Measurements from ENCODE around the gene NTNG2.

The NTNG2 gene

GRCh38 chr9:132201139-132201538 lies 39.3 kb downstream of the NTNG2 start:
- H3K36me3 Mint-ChIP-seq (ENCODE audit: insufficient read depth): peaks cover 3% of the 10 kb centered on the region
- DNase-seq (ENCODE audit: low spot score in 2 of 2) (no peak), ATAC-seq (replicated peaks; ENCODE audit: extremely low read depth, poor library complexity, severe bottlenecking) (no peak)
- no peaks in the 10 kb centered on the region for H3K9me3 Mint-ChIP-seq
- H3K27me3 Mint-ChIP-seq: peaks cover 20% of the 10 kb centered on the region
- no peak overlapping the region for H3K4me3 Mint-ChIP-seq
- H3K27ac Mint-ChIP-seq (ENCODE audit: low read depth): no peak overlapping the region
- no peaks in the 10 kb centered on the region for H3K4me1 Mint-ChIP-seq

GRCh38 chr9:132201780-132202703 lies 40.2 kb downstream of the NTNG2 start:
- Mint-ChIP-seq H3K27me3 (peaks cover 20% of the 10 kb centered on the region), H3K27ac (ENCODE audit: low read depth) (no peak overlapping the region), H3K4me3 (no peak overlapping the region), H3K4me1 (no peaks in the 10 kb centered on the region), H3K36me3 (ENCODE audit: insufficient read depth) (no peaks in the 10 kb centered on the region), H3K9me3 (no peaks in the 10 kb centered on the region)
- no peak for DNase-seq (ENCODE audit: low spot score in 2 of 2)
- no peak for ATAC-seq (replicated peaks; ENCODE audit: extremely low read depth, poor library complexity, severe bottlenecking)

- Mint-ChIP-seq H3K9me3 (no peaks in the 10 kb centered on the region), H3K27ac (ENCODE audit: low read depth) (no peak overlapping the region), H3K4me3 (no peak overlapping the region), H3K4me1 (peaks cover 6% of the 10 kb centered on the region), H3K36me3 (ENCODE audit: insufficient read depth) (peaks cover 1% of the 10 kb centered on the region), H3K27me3 (peaks cover 20% of the 10 kb centered on the region)
- ATAC-seq (replicated peaks; ENCODE audit: extremely low read depth, poor library complexity, severe bottlenecking) (no peak), DNase-seq (ENCODE audit: low spot score in 2 of 2) (no peak)
Observed at GRCh38 chr9:132204883-132205282, 43.0 kb downstream of the NTNG2 start.

DNA sequence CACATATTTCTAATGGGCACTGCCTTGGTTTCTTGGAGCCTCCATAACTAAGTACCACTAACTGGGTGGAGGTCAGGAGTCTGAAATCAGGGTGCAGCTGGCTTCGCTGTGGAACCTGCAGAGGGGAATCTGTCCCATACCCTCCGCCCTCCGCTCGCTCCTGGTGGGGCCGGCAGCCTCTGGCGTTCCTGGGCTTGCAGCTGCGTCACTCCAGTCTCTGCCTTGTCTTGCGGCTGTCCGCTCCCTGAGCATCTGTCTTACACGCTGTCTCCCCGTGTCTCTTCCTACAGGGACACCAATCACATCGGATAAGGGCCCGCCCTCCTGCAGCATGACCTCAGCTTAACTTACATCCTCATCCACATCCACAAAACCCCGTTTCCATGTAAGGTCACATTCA lies 45.4 kb downstream of the NTNG2 start:
- no peak overlapping the region for H3K27ac Mint-ChIP-seq (ENCODE audit: low read depth)
- no peak overlapping the region for H3K4me3 Mint-ChIP-seq
- DNase-seq (ENCODE audit: low spot score in 2 of 2) (no peak), ATAC-seq (replicated peaks; ENCODE audit: extremely low read depth, poor library complexity, severe bottlenecking) (no peak)
- H3K36me3 Mint-ChIP-seq (ENCODE audit: insufficient read depth): peaks cover 1% of the 10 kb centered on the region
- H3K9me3 Mint-ChIP-seq: no peaks in the 10 kb centered on the region
- H3K27me3 Mint-ChIP-seq: peaks cover 13% of the 10 kb centered on the region
- H3K4me1 Mint-ChIP-seq: peaks cover 6% of the 10 kb centered on the region

- ATAC-seq (replicated peaks; ENCODE audit: extremely low read depth, poor library complexity, severe bottlenecking) (no peak), DNase-seq (ENCODE audit: low spot score in 2 of 2) (no peak)
- Mint-ChIP-seq H3K27ac (ENCODE audit: low read depth) (no peak overlapping the region), H3K4me3 (no peak overlapping the region), H3K4me1 (peaks cover 6% of the 10 kb centered on the region), H3K27me3 (peaks cover 5% of the 10 kb centered on the region), H3K36me3 (ENCODE audit: insufficient read depth) (peaks cover 1% of the 10 kb centered on the region), H3K9me3 (no peaks in the 10 kb centered on the region)
Observed at GRCh38 chr9:132207839-132208615, 46.2 kb downstream of the NTNG2 start.

- Mint-ChIP-seq H3K4me1 (peaks cover 6% of the 10 kb centered on the region), H3K36me3 (ENCODE audit: insufficient read depth) (peaks cover 1% of the 10 kb centered on the region), H3K27ac (ENCODE audit: low read depth) (no peak overlapping the region), H3K4me3 (no peak overlapping the region), H3K9me3 (no peaks in the 10 kb centered on the region), H3K27me3 (no peaks in the 10 kb centered on the region)
- DNase-seq (ENCODE audit: low spot score in 2 of 2) (no peak), ATAC-seq (replicated peaks; ENCODE audit: extremely low read depth, poor library complexity, severe bottlenecking) (no peak)
Observed at GRCh38 chr9:132209228-132209627, 47.4 kb downstream of the NTNG2 start.

- Mint-ChIP-seq H3K27me3 (no peaks in the 10 kb centered on the region), H3K9me3 (no peaks in the 10 kb centered on the region), H3K27ac (ENCODE audit: low read depth) (no peak overlapping the region), H3K4me3 (no peak overlapping the region), H3K4me1 (peaks cover 6% of the 10 kb centered on the region), H3K36me3 (ENCODE audit: insufficient read depth) (peaks cover 1% of the 10 kb centered on the region)
- no peak for ATAC-seq (replicated peaks; ENCODE audit: extremely low read depth, poor library complexity, severe bottlenecking)
- DNase-seq (ENCODE audit: low spot score in 2 of 2): no peak
Observed at GRCh38 chr9:132210472-132211145, 48.8 kb downstream of the NTNG2 start.

GRCh38 chr9:132211570-132211969 lies 49.7 kb downstream of the NTNG2 start:
- DNase-seq (ENCODE audit: low spot score in 2 of 2): no peak
- peaks cover 1% of the 10 kb centered on the region for H3K36me3 Mint-ChIP-seq (ENCODE audit: insufficient read depth)
- H3K27ac Mint-ChIP-seq (ENCODE audit: low read depth): no peak overlapping the region
- no peak overlapping the region for H3K4me3 Mint-ChIP-seq
- H3K9me3 Mint-ChIP-seq: no peaks in the 10 kb centered on the region
- ATAC-seq (replicated peaks; ENCODE audit: extremely low read depth, poor library complexity, severe bottlenecking): no peak
- peaks cover 6% of the 10 kb centered on the region for H3K4me1 Mint-ChIP-seq
- H3K27me3 Mint-ChIP-seq: no peaks in the 10 kb centered on the region

GRCh38 chr9:132214027-132214622 lies 52.3 kb downstream of the NTNG2 start:
- Mint-ChIP-seq H3K36me3 (ENCODE audit: insufficient read depth) (peaks cover 1% of the 10 kb centered on the region), H3K4me3 (no peak overlapping the region), H3K9me3 (no peaks in the 10 kb centered on the region), H3K4me1 (peaks cover 1% of the 10 kb centered on the region), H3K27ac (ENCODE audit: low read depth) (no peak overlapping the region), H3K27me3 (no peaks in the 10 kb centered on the region)
- no peak for ATAC-seq (replicated peaks; ENCODE audit: extremely low read depth, poor library complexity, severe bottlenecking)
- DNase-seq (ENCODE audit: low spot score in 2 of 2): no peak

- ATAC-seq (replicated peaks; ENCODE audit: extremely low read depth, poor library complexity, severe bottlenecking) (no peak), DNase-seq (ENCODE audit: low spot score in 2 of 2) (no peak)
- H3K27ac Mint-ChIP-seq (ENCODE audit: low read depth): no peak overlapping the region
- H3K4me3 Mint-ChIP-seq: no peak overlapping the region
- H3K27me3 Mint-ChIP-seq: peaks cover 10% of the 10 kb centered on the region
- no peaks in the 10 kb centered on the region for H3K4me1 Mint-ChIP-seq
- no peaks in the 10 kb centered on the region for H3K9me3 Mint-ChIP-seq
- no peaks in the 10 kb centered on the region for H3K36me3 Mint-ChIP-seq (ENCODE audit: insufficient read depth)
Observed at GRCh38 chr9:132216861-132217619, 55.2 kb downstream of the NTNG2 start.

DNA sequence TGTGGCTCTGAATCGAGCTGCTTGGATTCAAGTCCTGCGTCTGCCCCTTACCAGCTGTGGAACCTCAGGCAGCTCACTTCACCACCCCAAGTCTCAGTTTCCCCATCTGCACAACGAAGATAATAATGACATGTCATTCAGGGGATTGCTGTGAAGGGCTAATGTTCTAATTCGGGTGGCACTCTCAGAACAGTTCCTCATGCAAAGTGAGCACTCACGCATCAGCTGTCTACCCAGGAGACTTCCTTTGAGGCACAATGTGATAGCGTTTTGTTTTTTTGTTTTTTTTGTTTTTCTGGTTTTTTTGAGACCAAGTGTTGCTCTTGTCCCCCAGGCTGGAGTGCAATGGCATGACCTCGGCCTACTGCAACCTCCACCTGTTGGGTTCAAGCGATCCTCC lies 56.4 kb downstream of the NTNG2 start:
- Mint-ChIP-seq H3K27ac (ENCODE audit: low read depth) (no peak overlapping the region), H3K4me3 (no peak overlapping the region)
- ATAC-seq (replicated peaks; ENCODE audit: extremely low read depth, poor library complexity, severe bottlenecking): no peak

DNA sequence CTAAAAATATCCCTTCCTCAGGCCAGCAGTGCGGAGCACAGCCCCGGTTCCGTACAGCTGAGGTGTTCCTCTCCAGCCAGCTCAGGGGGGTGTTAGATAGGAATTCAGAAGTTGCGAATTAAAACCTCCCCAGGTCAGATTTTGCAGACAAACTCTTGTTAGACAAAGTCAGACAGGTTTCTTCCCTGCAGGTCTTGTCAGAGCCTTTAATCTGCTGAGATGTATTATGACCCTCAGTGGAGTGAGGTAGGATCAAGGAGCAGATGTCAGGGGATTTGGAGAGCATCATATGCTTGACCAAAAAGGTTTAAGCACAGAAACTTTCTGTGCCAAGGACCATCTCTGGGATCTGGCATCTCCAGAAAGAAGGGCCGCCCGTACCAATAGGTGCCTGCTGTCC lies 60.1 kb downstream of the NTNG2 start:
- no peak for ATAC-seq (replicated peaks; ENCODE audit: extremely low read depth, poor library complexity, severe bottlenecking)
- Mint-ChIP-seq H3K4me1 (no peaks in the 10 kb centered on the region), H3K27ac (ENCODE audit: low read depth) (no peak overlapping the region), H3K4me3 (no peak overlapping the region), H3K9me3 (no peaks in the 10 kb centered on the region), H3K27me3 (peaks cover 15% of the 10 kb centered on the region), H3K36me3 (ENCODE audit: insufficient read depth) (no peaks in the 10 kb centered on the region)
- DNase-seq (ENCODE audit: low spot score in 2 of 2): no peak

More for the DNA sequence above, 56.4 kb downstream of the NTNG2 start:
- Mint-ChIP-seq H3K36me3 (ENCODE audit: insufficient read depth) (no peaks in the 10 kb centered on the region), H3K27me3 (peaks cover 10% of the 10 kb centered on the region), H3K4me1 (no peaks in the 10 kb centered on the region), H3K9me3 (no peaks in the 10 kb centered on the region)
- no peak for DNase-seq (ENCODE audit: low spot score in 2 of 2)
